GM12878 (cell line): ENCODE measurements around the gene SPRY2. TPM values are rescaled to one million over a fixed set of nuclear protein-coding genes. Genes with fewer than 3 reads are reported as not detected.
A peak's percentile ranks its signal among the peaks of the same experiment; 100 is the strongest.

Experiments used
- ATAC-seq: fragments of 200-7000 bp; cut with Tn5 transposase; 3 replicates; pipeline ENCODE4 v1.9.1; 2020; ENCODE audit warnings: mild to moderate bottlenecking, moderate library complexity
- BruUV-seq: library from RNA; stranded (reverse); fragments of 400-500 nt; replicated peaks from 2 replicates; lab custom pipeline; 2021; lab: Mats Ljungman, UMichigan
- CTCF ChIA-PET: fragments of 300-600 bp; sonication (Branson Sonifier 250); formaldehyde crosslinking; extraction: SDS; loops from one replicate; lab custom pipeline; 2021; ENCODE audit warnings: inconsistent platforms; lab: Yijun Ruan, JAX
- POLR2A ChIA-PET: fragments of 350-600 bp; formaldehyde crosslinking; extraction: SDS; loops from one replicate; lab custom pipeline; 2021; ENCODE audit warnings: inconsistent platforms; lab: Charles Lee
- RAD21 ChIA-PET: fragments of 300-600 bp; sonication (Branson Sonifier 250); formaldehyde crosslinking; loops from one replicate; lab custom pipeline; 2023; ENCODE audit warnings: antibody characterized with exemption; ENCODE audit not compliant: unreplicated experiment; lab: Charles Lee
- SMC1A ChIA-PET: fragments of 300-600 bp; sonication (Branson Sonifier 250); formaldehyde crosslinking; loops from one replicate; lab custom pipeline; 2023; ENCODE audit not compliant: unreplicated experiment, uncharacterized antibody; lab: Charles Lee
- DNase-seq: peaks from one replicate; pipeline ENCODE4 v3.0.0-alpha.2; 2011; ENCODE audit warnings: low read depth, low spot score
- FAIRE-seq: peaks from 3 replicates; lab custom pipeline; 2011; peaks lifted over from hg19 to GRCh38; lab: Jason Lieb, UNC
- H2AFZ ChIP-seq: 2 replicates; pipeline ENCODE4 v1.6.0; 2011; ENCODE audit warnings: low read depth, low read length, control low read depth; ENCODE audit not compliant: control insufficient read depth
- H3K27ac ChIP-seq: 2 replicates; pipeline ENCODE4 v1.5.1; 2011; ENCODE audit warnings: control low read depth; ENCODE audit not compliant: control insufficient read depth, insufficient read depth
- H3K27me3 ChIP-seq, 2 experiments: replicated peaks in 1 of 2; 2 replicates each; pipeline versions ENCODE4 v1.6.0 to v1.6.1; 2011; ENCODE audit warnings: low read length in 1 of 2; ENCODE audit not compliant: control insufficient read depth in 2 of 2, insufficient read depth in 2 of 2
- H3K36me3 ChIP-seq, 2 experiments: 2 replicates each; pipeline ENCODE4 v1.5.1; 2011; ENCODE audit warnings: low read length in 1 of 2; ENCODE audit not compliant: control insufficient read depth in 2 of 2, insufficient read depth in 2 of 2
- H3K4me1 ChIP-seq: 2 replicates; pipeline ENCODE4 v1.6.1; 2011; ENCODE audit warnings: mild to moderate bottlenecking, low read length, moderate library complexity, mixed read lengths; ENCODE audit not compliant: control insufficient read depth, insufficient read depth
- H3K4me2 ChIP-seq: 2 replicates; pipeline ENCODE4 v1.6.0; 2011; ENCODE audit warnings: control low read depth; ENCODE audit not compliant: control insufficient read depth, insufficient read depth
- H3K4me3 ChIP-seq: fragments of 200-600 bp; sonication (generic); 2 replicates; pipeline ENCODE4 v1.5.1; 2016
- H3K79me2 ChIP-seq: 2 replicates; pipeline ENCODE4 v1.6.0; 2011; ENCODE audit warnings: low read length; ENCODE audit not compliant: control insufficient read depth, insufficient read depth
- H3K9ac ChIP-seq: 2 replicates; pipeline ENCODE4 v1.8.0; 2011; ENCODE audit warnings: low read length, control low read depth, mixed read lengths; ENCODE audit not compliant: control insufficient read depth, insufficient read depth
- H3K9me3 ChIP-seq: replicated peaks from 3 replicates; pipeline ENCODE4 v1.5.1; 2011; ENCODE audit warnings: mild to moderate bottlenecking, low read length; ENCODE audit not compliant: control insufficient read depth, insufficient read depth
- H4K20me1 ChIP-seq: 2 replicates; pipeline ENCODE4 v1.6.0; 2011; ENCODE audit not compliant: control insufficient read depth, insufficient read depth
- DPF2 ChIP-seq: fragments of 450-650 bp; IDR thresholded peaks from 2 replicates; pipeline ENCODE4 v1.6.1; 2017; ENCODE audit warnings: mild to moderate bottlenecking
- EED ChIP-seq: sonication (generic); IDR thresholded peaks from 2 replicates; pipeline ENCODE4 v1.6.1; 2016; ENCODE audit warnings: antibody characterized with exemption, low read depth
- EZH2 ChIP-seq: IDR thresholded peaks from 2 replicates; pipeline ENCODE4 v1.6.1; 2012; ENCODE audit warnings: low read depth, mild to moderate bottlenecking, control low read depth, inconsistent platforms, low read length, borderline replicate concordance; ENCODE audit not compliant: control insufficient read depth
- JUND ChIP-seq: IDR thresholded peaks from 2 replicates; pipeline ENCODE4 v1.6.1; 2012; ENCODE audit warnings: low read depth, mild to moderate bottlenecking, low read length, improper control_type of control experiment, moderate library complexity
- MTA2 ChIP-seq: fragments of 450-650 bp; IDR thresholded peaks from 2 replicates; pipeline ENCODE4 v1.6.1; 2016; ENCODE audit warnings: low read depth, mild to moderate bottlenecking, moderate library complexity
- PAX8 ChIP-seq: fragments of 450-650 bp; IDR thresholded peaks from 2 replicates; pipeline ENCODE4 v1.6.1; 2017; ENCODE audit warnings: mild to moderate bottlenecking, moderate library complexity
- POLR2AphosphoS5 ChIP-seq: IDR thresholded peaks from 2 replicates; pipeline ENCODE4 v1.6.1; 2011; ENCODE audit warnings: mild to moderate bottlenecking, low read length, inconsistent platforms
- RB1 ChIP-seq: fragments of 450-650 bp; formaldehyde crosslinking; IDR thresholded peaks from 2 replicates; pipeline ENCODE4 v1.6.1; 2017; ENCODE audit warnings: mild to moderate bottlenecking, borderline replicate concordance
- RELA ChIP-seq: fragments of 450-650 bp; IDR thresholded peaks from 2 replicates; pipeline ENCODE4 v1.8.0; 2014; ENCODE audit warnings: borderline replicate concordance; ENCODE audit not compliant: partially characterized antibody
- RUNX3 ChIP-seq: IDR thresholded peaks from 2 replicates; pipeline ENCODE4 v1.6.1; 2012; ENCODE audit warnings: low read length, inconsistent platforms
- SMAD1 ChIP-seq: fragments of 450-650 bp; IDR thresholded peaks from 2 replicates; pipeline ENCODE4 v1.6.1; 2018; ENCODE audit warnings: mild to moderate bottlenecking, low read depth; ENCODE audit not compliant: partially characterized antibody
- STAT3 ChIP-seq: IDR thresholded peaks from 2 replicates; pipeline ENCODE4 v1.6.1; 2011; ENCODE audit warnings: low read depth, low read length, improper control_type of control experiment
- SUPT20H ChIP-seq: IDR thresholded peaks from 2 replicates; pipeline ENCODE4 v1.6.1; 2011; ENCODE audit warnings: low read depth, mild to moderate bottlenecking, low read length, moderate library complexity, borderline replicate concordance; ENCODE audit not compliant: control insufficient read depth
- ZNF217 ChIP-seq: fragments of 450-650 bp; IDR thresholded peaks from 2 replicates; pipeline ENCODE4 v1.6.1; 2017; ENCODE audit warnings: antibody characterized with exemption, mild to moderate bottlenecking
- ZNF274 ChIP-seq: IDR thresholded peaks from one replicate; pipeline ENCODE4 v1.8.0; 2011; ENCODE audit not compliant: insufficient read length, insufficient read depth
- ZZZ3 ChIP-seq: IDR thresholded peaks from 2 replicates; pipeline ENCODE4 v1.6.1; 2011; ENCODE audit warnings: low read depth; ENCODE audit not compliant: control insufficient read depth, insufficient read length
- WGBS: methylation state at CpG from one replicate; pipeline ENCODE4 v1.1.6; 2016; ENCODE audit warnings: low lambda C conversion rate; ENCODE audit not compliant: insufficient replicate concordance, insufficient coverage; ENCODE audit errors: missing lambda C conversion rate; 5-methylcytosine and 5-hydroxymethylcytosine counted together
- in situ Hi-C: fragments of 300-500 bp; cut with MboI; formaldehyde crosslinking; loops from 9 replicates; pipeline ENCODE4 v1.14.3; 2018; ENCODE audit warnings: mixed read lengths
- intact Hi-C: fragments of 100-400 bp; cut with micrococcal nuclease; formaldehyde crosslinking; loops from one replicate; pipeline ENCODE4 v1.14.2; 2022; ENCODE audit not compliant: unreplicated experiment
- polyA plus RNA-seq, 11 experiments: library from polyadenylated mRNA; depleted of rRNA in 4 of 11; unstranded in 6 of 11; stranded (reverse) in 5 of 11; fragments of >200 nt; fragmentation: Nextera tagmentation in 4 of 11; fragmentation: Illumina TruSeq in 1 of 11; extraction: Ambion mirVana in 4 of 11; extraction: Trizol in 1 of 11; gene quantifications; 1 replicate in 1 of 11; 2 replicates in 10 of 11; pipeline versions ENCODE4 v1.2.1 to v1.2.3, GENCODE V29; 2011 to 2016; ENCODE audit warnings: inconsistent platforms in 2 of 11, missing spikeins in 2 of 11, low read depth in 1 of 11
- total RNA-seq, 4 experiments: library from RNA; depleted of rRNA in 3 of 4; stranded (reverse); fragments of >200 nt in 3 of 4; fragmentation: Illumina TruSeq in 1 of 4; extraction: Trizol in 1 of 4; gene quantifications; 2 replicates each; pipeline versions ENCODE4 v1.2.1 to v1.2.3, GENCODE V29; 2013 to 2021
- TF ChIP-seq, protein P1 (sequence below): IDR thresholded peaks from 2 replicates; pipeline ENCODE4 v1.6.1; 2011; ENCODE audit warnings: mild to moderate bottlenecking, low read depth, low read length, moderate library complexity; ENCODE audit not compliant: insufficient replicate concordance
- TF ChIP-seq, protein P2 (sequence below): fragments of 450-650 bp; IDR thresholded peaks from 2 replicates; pipeline ENCODE4 v1.6.1; 2017; ENCODE audit warnings: mild to moderate bottlenecking, moderate library complexity

Gene SPRY2
- total and polyA plus RNA-seq, 10 of the 15 experiments (the other 5 are each of a cell fraction or from before 2014, with no cell fraction given) = 1.8 to 82.1 (median 9.2) TPM

DNA sequence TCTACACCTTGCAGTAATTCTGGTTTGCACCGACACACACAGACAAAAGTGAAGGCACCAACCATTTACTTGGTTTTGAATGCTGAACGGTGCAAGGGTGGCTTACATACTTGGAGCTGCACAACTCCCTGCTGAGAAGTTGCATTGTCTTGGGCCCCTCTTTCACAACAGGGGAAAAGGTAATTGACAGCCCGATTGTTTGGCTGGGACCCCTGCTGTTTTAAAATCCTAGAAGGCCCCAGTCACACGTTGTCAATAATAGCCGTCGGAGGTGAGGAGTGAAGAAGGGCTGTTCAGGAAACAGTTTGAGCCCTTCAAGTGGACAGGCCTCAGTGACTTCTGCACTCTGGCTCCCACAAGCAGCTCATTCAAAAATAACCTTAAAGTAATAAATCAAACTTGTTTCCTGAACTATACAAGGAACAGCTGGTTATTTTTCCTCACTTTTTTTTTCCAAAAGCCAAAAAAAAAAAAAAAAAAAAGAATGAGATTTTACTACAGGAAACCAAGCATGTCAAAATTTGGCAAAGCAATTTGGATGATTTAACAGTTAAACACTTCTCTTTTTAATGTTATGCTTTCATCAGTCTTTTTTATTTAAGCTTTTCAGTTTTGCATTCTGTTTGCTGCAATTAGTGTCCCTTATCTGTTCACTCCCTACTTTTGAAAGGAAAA is 19.0 kb upstream of the SPRY2 start:
- Histone ChIP-seq H3K9ac (no peak overlapping the region), H3K79me2 (no peaks in the 10 kb centered on the region), H3K27ac (no peak overlapping the region), H3K36me3 (no peaks in the 10 kb centered on the region), H4K20me1 (no peaks in the 10 kb centered on the region), H3K4me2 (no peak overlapping the region), H3K4me3 (no peak overlapping the region), H3K27me3 (no peaks in the 10 kb centered on the region), H2AFZ (no peak overlapping the region; the same call in 1 of the 2 replicates), H3K9me3 (no peaks in the 10 kb centered on the region), H3K4me1 (no peaks in the 10 kb centered on the region)
- DNase-seq = no peak
- ChIA-PET POLR2A (interaction anchor here (0.6 to 5.0 kb wide), 13 partner anchors 10 to 549 kb away, joined by 3 to 147 read pairs (median 3); partner anchors contain the start of gene SPRY2), RAD21 (interaction anchor here (0.6 to 5.5 kb wide), 26 partner anchors 8 to 681 kb away, joined by 3 to 347 read pairs (median 4); partner anchors contain the start of gene SPRY2), SMC1A (interaction anchor here (0.5 to 8.0 kb wide), 34 partner anchors 10 to 936 kb away, joined by 3 to 360 read pairs (median 4); partner anchors contain the start of gene SPRY2), CTCF (interaction anchor here (0.6 to 5.5 kb wide), 12 partner anchors 10 to 681 kb away, joined by 3 to 228 read pairs (median 4); partner anchors contain the start of gene SPRY2)
- intact Hi-C loops = no loop called here
- BruUV-seq = no TSS peak
- 8% methylated on average over 6 of the region's 6 CpGs for WGBS
- peak; percentile 49 for ATAC-seq
- in situ Hi-C loops = loop anchor here (5.0 to 10.0 kb wide), 2 partner anchors 578 to 685 kb away; no protein-coding TSS in a partner anchor
- FAIRE-seq = no peak
- TF ChIP-seq, protein P1, sequence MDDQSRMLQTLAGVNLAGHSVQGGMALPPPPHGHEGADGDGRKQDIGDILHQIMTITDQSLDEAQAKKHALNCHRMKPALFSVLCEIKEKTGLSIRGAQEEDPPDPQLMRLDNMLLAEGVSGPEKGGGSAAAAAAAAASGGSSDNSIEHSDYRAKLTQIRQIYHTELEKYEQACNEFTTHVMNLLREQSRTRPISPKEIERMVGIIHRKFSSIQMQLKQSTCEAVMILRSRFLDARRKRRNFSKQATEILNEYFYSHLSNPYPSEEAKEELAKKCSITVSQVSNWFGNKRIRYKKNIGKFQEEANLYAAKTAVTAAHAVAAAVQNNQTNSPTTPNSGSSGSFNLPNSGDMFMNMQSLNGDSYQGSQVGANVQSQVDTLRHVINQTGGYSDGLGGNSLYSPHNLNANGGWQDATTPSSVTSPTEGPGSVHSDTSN = no peak
- TF ChIP-seq ZZZ3 (no peak), RELA (no peak), ZNF217 (no peak), DPF2 (peak; percentile 31; the same call in 1 of the 2 replicates), SUPT20H (no peak), JUND (no peak), POLR2AphosphoS5 (no peak), MTA2 (no peak), RB1 (no peak), SMAD1 (no peak), STAT3 (no peak), EZH2 (no peak), PAX8 (no peak), RUNX3 (no peak), ZNF274 (no peak), EED (0 out of 2 replicates have a peak, but pooled peaks have one; percentile 3)
- TF ChIP-seq, protein P2, sequence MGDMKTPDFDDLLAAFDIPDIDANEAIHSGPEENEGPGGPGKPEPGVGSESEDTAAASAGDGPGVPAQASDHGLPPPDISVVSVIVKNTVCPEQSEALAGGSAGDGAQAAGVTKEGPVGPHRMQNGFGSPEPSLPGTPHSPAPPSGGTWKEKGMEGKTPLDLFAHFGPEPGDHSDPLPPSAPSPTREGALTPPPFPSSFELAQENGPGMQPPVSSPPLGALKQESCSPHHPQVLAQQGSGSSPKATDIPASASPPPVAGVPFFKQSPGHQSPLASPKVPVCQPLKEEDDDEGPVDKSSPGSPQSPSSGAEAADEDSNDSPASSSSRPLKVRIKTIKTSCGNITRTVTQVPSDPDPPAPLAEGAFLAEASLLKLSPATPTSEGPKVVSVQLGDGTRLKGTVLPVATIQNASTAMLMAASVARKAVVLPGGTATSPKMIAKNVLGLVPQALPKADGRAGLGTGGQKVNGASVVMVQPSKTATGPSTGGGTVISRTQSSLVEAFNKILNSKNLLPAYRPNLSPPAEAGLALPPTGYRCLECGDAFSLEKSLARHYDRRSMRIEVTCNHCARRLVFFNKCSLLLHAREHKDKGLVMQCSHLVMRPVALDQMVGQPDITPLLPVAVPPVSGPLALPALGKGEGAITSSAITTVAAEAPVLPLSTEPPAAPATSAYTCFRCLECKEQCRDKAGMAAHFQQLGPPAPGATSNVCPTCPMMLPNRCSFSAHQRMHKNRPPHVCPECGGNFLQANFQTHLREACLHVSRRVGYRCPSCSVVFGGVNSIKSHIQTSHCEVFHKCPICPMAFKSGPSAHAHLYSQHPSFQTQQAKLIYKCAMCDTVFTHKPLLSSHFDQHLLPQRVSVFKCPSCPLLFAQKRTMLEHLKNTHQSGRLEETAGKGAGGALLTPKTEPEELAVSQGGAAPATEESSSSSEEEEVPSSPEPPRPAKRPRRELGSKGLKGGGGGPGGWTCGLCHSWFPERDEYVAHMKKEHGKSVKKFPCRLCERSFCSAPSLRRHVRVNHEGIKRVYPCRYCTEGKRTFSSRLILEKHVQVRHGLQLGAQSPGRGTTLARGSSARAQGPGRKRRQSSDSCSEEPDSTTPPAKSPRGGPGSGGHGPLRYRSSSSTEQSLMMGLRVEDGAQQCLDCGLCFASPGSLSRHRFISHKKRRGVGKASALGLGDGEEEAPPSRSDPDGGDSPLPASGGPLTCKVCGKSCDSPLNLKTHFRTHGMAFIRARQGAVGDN = peak; percentile 80
